Stimulated activated CD8-positive, alpha-beta memory T cell treated with anti-CD3 and anti-CD28 coated beads, Interleukin-7, amount 100 ng/mL, for 48 hours (primary cell): Measurements from ENCODE around the gene ACR.
"Not testable (repeated sequence)": the region's sequence is repeated elsewhere in the genome, so short reads cannot be mapped to it uniquely, and the experiment has no call there.

ENCODE experiments used
- DNase-seq, 2 donors: peaks; one replicate each; pipeline ENCODE4 v3.0.0-alpha.2; 2020; ENCODE audit warnings: low read depth in 1 of 2; ENCODE audit errors: extremely low read depth in 1 of 2

Gene ACR

GRCh38 chr22:50730941-50731661 is 6.9 kb upstream of the ACR start:
- no peak for DNase-seq

- peak; percentile 17 for DNase-seq
These were observed 6.0 kb upstream of the ACR start for GRCh38 chr22:50731811-50732624.

- no peak for DNase-seq
These were observed 5.3 kb upstream of the ACR start for GRCh38 chr22:50732681-50733080.

- no peak for DNase-seq
These were observed 4.3 kb upstream of the ACR start for GRCh38 chr22:50733521-50734342.

GRCh38 chr22:50734343-50734771 is 3.6 kb upstream of the ACR start:
- DNase-seq: no peak

GRCh38 chr22:50734986-50735738 is 2.8 kb upstream of the ACR start:
- no peak for DNase-seq

GRCh38 chr22:50735739-50736030 is 2.3 kb upstream of the ACR start:
- no peak for DNase-seq

GRCh38 chr22:50738649-50739227 is 734 bp downstream of the ACR start:
- no peak for DNase-seq

- DNase-seq: no peak
These were observed 1.3 kb downstream of the ACR start for GRCh38 chr22:50739279-50739691.

- DNase-seq: no peak
These were observed 1.9 kb downstream of the ACR start for GRCh38 chr22:50739894-50740293.

- DNase-seq: not testable (repeated sequence)
These were observed 2.7 kb downstream of the ACR start for GRCh38 chr22:50740714-50741113.

- DNase-seq: not testable (repeated sequence)
These were observed 6.4 kb downstream of the ACR start for GRCh38 chr22:50744424-50744823.

- DNase-seq: not testable (repeated sequence)
These were observed 9.5 kb downstream of the ACR start for GRCh38 chr22:50747521-50747920.

- not testable (repeated sequence) for DNase-seq
These were observed 10.6 kb downstream of the ACR start for GRCh38 chr22:50748630-50749029.

GRCh38 chr22:50749302-50750074 is 11.5 kb downstream of the ACR start:
- not testable (repeated sequence) for DNase-seq

GRCh38 chr22:50755251-50755650 is 17.2 kb downstream of the ACR start:
- not testable (repeated sequence) for DNase-seq

GRCh38 chr22:50756406-50756805 is 18.4 kb downstream of the ACR start:
- DNase-seq: not testable (repeated sequence)

- DNase-seq: peak in 1 of 2 donors; percentile 49
These were observed 19.0 kb downstream of the ACR start for GRCh38 chr22:50756949-50757491.
